ENCODE results near the gene UCMA.

The UCMA gene

DNA sequence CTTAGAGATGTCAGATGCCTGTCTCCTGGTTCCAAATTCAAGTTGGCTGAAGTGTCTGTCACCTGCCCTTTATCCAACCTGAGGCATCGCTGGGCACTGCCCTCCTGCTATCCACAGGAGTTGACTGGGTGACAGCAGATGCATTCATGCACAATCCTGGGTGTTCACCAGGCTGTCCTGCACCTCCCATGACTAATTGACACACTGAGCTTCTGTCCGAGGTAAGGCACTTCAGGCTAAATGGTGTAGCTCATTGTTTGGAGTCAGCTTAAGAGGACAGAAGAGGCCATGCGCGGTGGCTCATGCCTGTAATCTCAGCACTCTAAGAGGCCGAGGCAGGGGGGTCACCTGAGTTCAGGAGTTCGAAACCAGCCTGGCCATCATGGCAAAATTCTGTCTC, 2.4 kb downstream of the UCMA start:
- no peak for DNase-seq

DNA sequence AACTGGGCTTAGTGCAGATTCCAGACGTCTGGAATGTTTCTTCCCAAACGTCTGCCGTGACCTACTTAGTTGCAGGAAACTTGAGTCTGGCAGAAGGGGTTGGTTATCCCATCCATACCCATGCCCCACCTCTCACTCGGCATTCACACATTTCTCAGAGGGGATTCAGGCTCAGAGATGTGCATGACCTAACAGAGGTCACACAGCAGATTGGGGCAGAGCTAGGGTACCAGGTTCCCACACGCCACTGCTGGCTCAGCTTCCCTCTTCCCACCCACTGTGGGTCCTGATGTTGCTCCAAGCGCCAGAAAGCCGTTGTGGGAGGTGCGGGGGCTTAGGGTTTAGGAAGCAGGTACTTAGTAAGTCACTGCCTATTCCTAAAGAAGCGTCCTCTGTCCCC, 3.0 kb downstream of the UCMA start:
- DNase-seq = no peak

DNA sequence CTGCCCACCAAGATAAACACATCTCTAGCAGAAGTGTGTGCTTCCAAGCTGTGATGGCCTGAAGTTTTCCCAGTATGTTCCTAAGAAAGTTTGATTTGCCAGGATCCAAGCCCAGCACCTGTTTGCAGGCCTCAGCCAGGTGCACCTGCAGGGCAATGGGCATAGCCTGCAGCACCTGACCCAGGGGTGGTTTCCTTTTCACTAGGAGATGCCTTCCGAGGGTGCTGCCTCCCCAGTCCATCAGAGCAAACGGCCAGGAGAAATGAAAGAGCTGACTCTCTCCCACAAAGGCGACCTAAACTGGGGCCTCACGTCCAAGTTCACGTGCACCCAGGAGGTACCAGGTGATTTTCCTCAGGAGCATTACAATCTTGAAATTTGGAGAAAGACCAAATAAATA, 7.1 kb downstream of the UCMA start:
- no peak for DNase-seq

DNA sequence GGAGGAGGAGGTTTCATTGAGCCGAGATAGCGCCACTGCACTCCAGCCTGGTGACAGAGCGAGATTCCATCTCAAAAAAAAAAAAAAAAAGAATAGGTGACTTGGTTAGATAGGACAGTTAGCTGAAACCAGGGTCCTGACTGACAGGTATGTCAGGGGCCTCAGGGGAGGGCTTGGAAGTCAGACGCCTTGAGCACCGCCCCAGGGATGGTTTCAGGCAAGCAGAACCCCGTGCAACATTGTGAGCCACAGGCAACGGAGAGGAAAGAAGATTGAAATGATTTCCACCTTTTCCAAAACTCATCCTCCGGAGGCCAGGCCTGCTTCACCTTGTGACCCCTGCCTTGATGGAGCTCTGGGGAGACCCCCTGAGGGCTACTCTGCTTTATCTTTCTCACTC, 8.6 kb downstream of the UCMA start:
- DNase-seq = no peak

DNA sequence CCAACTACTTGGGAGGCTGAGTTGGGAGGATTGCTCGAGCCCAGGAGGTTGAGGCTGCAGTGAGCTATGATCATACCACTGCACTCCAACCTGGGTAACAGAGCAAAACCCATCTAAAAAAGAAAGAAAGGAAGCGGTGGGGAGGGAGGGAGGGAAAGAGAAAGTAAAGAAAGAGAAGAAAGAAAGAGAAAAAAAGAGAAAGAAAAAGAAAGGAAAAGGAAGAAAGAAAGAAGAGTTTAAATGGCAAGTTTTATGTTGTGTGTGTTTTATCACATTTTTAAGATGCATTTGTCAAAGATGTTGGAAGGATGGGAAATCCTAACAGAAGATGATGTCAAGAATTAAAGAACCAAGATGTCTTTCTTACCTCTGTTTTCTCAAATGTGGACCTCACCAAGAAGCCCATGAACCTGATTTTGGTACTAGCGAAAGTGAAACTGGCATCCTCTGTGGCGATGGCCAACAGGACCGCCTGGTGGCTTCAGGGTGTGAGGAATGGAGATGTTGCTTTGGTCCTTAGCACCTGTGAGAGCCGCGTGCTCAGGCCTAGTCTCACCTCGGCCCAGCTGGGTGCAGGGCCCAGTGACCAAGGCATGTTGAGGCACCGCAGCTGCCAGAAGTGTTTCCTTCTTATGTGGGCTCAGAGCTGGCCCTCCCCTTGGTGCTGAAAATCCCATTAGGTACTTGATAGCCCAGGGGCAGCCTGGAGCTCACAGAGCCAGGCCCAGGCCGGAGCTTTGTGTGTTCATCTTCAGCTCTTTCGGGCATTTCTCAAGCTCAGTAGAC, 9.8 kb downstream of the UCMA start:
- DNase-seq = no peak

DNA sequence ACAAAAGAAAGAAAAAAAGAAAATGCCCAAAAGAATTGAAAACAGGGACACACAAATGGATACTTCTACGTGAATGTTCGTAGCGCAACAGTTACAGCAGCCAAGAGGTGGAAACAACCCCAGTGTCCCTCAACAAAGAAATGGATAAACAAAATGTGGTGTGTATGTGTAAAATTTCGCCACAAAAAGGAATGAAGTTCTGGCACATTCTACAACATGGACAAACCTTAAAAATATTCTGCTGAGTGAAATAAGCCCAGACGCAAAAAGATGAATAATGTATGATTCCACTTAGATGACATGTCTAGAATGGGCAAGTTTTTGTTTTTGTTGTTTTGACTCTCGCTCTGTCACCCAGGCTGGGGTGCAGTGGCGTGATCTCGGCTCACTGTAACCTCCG, 10.9 kb downstream of the UCMA start:
- no peak for DNase-seq

DNA sequence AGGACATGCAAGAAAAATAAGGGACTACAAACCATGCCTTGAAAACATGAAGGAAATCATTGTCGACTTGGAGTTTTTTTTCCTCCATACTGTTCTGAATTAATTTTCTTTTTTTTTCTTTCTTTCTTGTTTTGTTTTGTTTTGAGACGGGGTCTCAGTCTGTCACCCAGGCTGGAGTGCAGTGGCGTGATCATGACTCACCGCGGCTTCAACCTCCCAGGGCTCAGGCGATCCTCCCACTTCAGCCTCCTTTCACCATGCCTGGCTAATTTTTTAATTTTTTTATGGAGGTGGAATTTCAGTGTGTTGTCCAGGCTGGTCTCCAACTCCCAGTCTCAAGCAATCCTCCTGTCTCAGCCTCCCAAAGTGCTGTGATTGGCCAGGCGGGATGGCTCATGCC, 11.6 kb downstream of the UCMA start:
- no peak for DNase-seq

DNA sequence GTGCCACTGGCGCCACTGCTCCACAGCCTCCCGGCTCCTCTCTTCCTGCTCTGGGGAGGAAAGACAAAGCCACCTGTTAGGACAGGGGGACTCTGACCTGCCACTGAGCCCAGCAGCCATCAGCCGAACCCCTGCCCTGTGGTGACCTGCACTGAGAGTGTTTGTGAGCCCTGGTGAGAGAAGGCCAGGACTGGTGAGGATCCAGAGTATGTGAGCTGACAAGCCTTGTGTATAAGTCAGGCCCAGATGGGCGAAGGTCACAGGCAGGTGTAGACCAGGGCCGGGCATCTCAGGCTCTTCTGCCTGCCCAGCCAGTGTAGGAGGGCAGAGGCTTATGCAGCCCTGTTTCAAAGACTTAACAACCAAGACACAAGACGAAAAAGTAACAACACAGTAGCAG, 12.0 kb downstream of the UCMA start:
- DNase-seq = no peak

DNA sequence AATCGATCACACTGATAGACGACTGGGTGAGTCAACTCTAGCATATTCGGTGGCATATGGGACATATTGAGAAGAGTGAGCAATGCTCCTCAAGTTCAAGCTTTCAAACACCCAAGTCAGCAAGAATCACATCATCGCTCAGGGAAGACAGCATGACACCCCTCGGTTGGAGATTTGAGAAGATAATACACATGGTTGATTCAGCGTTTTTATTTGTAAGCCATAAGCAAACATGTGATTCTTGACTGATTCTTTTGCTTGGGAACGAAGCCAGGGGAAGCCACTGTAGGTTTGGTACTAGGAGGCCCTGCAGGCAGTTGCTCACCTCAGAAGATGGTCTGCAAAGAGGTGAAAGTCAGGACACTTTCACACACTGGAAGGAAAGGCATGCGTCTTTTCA, 12.6 kb downstream of the UCMA start:
- DNase-seq = no peak

DNA sequence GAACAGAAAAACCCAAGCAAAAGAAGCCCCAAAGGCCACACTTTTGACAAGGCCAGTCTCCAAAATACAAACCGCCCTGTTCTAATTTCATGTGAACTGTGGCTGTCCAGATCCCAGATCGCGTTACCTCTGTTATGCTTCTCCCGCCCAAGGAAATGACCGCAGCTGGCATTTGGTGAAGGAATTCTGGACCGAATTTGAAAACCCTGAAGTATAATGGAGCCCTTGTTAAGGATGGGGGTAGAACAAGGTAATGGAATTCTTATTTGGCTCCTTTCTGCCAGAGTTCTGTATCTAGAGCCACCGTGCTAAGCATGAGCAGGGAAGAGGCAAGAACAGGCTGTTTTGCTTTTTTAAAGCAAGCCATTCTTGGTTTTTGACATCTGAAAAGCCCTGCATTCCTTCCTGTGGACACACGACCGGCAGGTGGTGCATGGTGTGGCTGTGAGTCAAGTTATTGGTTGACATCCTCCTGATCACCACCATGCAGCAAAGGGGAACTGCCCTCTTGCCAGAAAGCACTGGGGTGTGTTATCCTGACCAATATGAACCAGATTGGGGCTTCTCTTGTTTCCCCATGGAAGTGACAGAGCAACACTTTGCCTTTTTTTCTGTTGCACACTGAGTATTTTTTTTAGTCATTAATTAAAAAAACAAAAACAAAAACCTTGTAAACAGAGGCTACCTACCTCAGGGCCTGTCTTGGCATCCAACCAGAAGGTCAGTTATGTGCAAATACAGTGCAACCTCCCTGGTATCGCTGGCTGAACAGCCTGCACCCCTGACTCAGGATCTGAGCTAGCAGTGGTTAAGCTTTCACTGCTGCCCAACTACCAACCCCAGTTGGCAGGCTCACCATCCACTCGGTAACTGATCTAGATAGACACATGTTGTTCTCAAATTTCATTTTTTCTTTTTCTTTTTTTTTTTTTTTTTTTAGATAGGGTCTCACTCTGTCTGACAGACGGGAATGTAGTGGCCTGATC, 14.2 kb downstream of the UCMA start:
- DNase-seq = no peak

DNA sequence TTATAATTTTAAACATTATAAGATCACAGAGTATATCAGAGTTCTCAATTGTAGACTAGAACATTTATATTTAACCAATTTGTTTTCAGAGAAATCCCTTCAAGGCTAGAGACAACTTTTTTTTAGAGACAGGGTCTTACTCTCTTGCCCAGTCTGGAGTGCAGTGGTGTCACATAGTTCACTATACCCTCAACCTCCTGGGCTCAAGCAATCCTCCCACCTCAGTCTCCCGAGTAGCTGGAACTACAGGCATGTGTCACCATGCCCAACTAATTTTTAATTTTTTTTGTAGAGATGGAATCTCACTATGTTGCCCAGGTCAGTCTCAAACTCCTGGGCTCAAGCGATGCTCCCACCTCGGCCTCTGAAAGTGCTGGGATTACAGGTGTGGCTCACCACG, 15.3 kb downstream of the UCMA start:
- DNase-seq = no peak

DNA sequence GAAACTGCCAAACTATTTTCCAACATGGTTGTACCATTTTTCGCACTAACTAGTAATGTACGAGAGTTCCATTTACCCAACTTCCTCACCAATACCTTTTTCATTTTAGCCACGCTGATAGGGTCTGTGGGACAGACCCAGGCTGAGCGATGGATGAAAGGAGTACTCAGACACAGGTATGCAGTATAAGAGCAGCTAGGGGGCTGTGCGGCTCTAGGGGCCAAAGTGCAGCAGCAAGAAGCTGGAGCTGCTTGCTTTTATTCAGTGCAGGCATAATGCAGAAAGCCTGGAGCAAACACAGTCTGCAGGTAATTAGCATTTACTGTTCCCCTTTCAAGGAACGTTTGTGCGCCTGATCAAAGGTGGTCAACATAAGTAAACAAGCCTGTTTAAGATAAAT, 21.0 kb downstream of the UCMA start:
- DNase-seq = no peak

DNA sequence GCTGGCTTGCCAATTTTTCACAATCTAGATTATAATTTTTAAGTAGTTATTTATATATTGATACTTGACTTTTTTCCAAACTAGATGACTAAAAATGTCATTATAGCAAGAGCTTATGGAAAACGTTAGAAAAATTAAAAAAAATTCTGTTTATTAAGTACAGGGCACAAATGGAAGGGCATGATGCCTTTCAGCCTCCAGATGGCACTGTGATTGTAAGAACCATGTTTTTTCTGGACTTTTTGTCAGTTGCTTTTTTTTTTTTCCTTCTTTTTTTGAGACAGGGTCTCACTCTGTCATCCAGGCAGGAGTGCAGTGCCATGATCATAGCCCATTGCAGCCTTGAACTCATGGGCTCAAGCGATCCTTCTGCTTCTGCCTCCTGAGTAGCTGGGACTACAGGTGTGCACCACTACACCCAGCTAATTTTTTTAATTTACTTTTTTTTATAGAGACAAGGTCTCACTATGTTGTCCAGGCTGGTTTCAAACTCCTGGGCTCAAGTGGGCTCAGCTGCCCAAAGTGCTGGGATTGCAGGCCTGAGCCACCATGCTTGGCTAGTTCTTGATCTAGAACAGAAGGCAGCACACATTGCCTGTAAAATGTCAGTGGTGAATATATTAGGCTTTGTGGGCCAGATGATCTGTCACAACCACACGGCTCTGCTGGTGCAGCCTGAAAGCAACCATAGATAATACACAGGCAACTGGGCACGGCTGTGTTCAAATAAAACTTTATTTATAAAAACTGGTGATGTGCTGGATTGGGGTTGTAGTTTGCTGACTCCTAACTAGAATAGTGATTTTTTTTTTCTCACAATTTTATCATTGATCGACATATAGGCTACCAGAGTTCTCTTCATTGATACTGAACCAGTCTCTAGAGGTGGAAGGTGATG, 27.4 kb downstream of the UCMA start:
- DNase-seq = peak in 1 of 5 donors; percentile 8

DNA sequence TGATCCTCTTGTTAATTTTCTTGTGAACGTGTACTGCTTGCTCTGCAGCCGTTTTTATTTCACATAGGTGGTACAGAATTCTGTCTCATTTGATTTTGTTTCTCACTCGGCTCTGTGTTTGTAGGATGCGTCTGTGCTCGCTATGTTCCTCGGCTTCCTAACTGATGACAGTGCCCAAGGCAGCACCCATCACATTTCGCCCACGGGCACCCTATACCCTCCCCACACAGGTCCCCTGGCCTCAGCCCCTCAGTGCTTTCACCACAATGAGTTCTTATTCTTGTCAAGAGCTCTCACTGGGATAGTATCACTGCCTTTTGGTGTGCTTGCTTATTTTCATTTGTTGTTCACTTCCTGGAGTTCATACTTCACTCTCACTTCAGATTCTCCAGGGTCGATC, 28.1 kb downstream of the UCMA start:
- no peak for DNase-seq

DNA sequence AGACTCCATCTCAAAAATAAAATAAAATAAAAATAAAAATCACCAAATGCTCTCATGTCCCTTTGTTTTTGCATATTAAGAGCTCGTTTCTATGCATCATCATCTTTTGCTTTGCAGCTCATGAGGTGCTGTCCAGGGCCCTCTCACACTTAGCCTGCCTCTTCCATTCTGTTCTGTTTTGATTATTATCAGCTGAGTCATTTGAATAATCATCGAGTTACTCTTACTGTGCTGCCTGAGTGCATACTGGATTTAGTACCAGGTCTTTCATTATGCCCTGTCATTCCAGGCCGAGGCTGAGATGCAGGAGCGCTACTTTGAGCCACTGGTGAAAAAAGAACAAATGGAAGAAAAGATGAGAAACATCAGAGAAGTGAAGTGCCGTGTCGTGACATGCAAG, 33.0 kb downstream of the UCMA start:
- DNase-seq = no peak

DNA sequence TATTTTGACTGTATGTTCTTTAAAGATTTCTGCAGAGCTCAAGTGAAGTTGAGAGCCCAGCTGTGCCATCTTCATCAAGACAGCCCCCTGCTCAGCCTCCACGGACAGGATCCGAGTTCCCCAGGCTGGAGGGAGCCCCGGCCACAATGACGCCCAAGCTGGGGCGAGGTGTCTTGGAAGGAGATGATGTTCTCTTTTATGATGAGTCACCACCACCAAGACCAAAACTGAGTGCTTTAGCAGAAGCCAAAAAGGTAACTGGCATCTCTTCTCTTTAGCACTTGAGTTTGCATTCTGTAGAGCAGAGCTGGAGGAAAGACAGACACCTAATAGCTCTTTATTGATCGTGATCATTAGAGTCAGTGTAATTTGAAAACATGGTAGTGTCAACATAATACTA, 39.2 kb downstream of the UCMA start:
- DNase-seq = no peak

DNA sequence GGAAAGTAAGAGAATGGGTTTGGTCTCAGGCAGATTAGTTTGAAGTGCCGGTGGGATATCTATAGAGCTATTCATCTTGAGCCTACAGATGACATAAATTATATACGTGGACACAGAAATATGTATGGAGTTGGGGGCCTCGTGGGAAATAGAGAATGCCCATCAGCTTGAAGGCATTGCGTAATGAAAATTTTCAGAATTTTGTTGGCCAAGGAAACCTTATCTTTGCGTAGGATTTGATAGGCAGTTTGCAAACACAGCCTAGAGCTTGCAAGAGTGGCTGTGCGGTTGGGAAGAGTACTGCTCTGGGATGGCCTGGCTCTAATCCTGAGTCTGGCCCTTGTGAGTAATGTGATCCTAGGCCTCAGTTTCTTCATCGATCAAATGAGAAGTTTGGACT, 40.5 kb downstream of the UCMA start:
- no peak for DNase-seq

DNA sequence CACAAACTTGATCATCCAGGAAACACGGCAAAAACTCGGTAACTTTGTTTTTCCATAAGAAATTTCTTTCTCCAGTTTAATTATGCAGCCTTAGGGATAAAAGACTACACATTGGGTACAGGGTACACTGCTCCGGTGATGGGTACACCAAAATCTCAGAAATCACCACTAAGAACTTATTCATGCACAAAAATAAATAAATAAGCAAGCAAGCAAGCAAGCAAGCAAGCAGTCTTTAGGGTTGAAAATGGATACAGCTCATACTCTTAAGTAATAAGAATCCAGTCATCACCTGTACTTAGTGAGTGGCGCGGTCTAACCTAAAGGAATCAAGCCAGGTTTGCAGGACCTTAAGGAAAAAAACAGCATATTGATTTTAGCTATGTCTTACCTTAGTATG, 42.8 kb downstream of the UCMA start:
- DNase-seq = no peak

DNA sequence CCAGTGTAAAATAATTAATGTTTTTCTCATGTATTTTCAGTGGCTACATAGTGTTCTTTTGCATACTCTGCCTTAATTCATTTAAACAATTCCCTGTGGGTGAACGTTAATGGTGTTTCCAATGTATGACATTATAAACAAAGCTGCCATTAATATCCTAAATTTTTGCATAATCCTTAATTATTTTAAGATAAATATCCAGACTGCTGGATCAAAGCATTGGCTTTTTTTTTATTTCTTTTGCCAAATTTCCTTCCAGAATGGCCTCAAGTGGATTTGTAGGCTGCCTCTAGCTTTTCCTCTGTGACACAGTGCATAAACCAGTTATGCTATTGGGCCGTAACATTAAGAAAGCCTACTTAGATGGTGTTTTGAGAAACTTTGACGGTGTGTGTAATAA, 43.4 kb downstream of the UCMA start:
- no peak for DNase-seq

DNA sequence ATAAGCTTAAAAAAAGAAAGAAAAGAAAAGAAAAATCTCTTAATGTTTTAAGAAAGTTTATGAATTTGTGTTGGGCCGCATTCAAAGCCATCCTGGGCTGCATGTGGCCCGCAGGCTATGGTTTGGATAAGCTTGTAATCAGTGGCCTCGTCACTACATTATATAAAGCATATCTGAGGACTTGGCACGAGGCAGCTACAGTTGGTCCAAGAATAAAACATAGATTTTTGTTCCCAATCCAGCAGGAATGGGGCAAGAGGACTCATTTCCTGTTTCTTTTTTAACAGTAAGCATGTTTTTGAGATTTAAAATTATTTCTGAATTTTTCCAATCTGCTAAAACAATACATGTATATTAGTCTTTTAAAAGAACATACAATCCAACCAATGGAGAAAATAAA, 44.2 kb downstream of the UCMA start:
- no peak for DNase-seq

DNA sequence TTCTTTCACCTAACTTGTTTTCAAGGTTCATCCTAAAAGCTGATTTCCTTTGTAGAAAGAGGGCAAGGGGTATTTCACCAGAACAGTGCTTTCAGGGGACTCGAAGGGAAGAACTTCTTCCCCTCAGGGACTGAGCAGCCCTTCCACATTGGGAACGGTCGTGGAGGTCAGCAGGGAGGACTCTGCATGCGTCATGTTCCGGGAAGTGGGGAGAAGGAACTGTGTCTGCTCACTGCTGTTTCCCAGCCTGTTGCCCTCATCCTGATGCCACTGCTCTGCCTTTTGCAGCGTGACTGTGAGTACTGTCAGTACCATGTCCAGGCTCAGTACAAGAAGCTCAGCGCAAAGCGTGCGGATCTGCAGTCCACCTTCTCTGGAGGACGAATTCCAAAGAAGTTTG, 45.6 kb downstream of the UCMA start:
- no peak for DNase-seq

DNA sequence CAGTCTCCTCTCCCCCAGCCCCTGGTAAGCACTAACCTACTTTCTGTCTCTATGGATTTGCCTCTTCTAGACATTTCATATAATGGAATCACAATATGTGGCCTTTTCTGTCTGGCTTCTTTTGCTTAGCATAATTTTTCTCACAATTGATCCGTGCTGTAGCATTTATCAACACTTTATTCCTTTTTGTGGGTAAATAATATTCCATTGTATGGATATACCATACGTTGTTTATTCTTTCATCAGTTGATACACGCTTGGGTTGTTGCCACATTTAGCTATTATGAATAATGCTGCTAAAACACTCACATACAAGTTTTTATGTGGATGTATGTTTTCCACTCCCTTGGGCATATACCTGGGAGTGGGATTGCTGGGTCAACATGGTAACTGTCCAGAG, 47.0 kb downstream of the UCMA start:
- DNase-seq = no peak

Measured in T-helper 1 cell (primary cell).